HS-5 (cell line): ENCODE measurements around the gene CMKLR1.

ENCODE experiments used
- DNase-seq: peaks from one replicate; pipeline ENCODE4 v3.0.0-alpha.2; 2012; ENCODE audit warnings: low read depth

CMKLR1 gene

GRCh38 chr12:108267450-108267849, 71.7 kb downstream of the CMKLR1 start:
- no peak for DNase-seq

DNA sequence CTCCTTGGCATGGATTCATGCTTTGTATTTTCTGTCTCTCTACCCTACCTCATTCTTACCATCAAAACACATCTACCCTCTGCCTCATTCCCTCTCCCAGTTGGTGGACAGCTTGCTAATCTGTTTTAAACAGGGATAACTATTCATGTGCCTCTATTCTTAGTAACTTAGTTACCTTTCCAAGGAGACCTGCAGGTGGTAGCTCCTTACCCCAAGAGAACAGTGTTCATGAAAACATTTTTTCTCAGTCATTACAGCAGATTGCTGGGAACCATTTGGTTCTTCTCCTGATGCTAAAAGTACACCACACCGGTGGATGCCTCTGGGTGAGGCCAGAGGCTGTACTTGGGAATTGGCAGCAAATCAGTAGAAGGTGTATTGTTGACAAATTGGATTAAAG, 73.0 kb downstream of the CMKLR1 start:
- DNase-seq, result no peak

DNA sequence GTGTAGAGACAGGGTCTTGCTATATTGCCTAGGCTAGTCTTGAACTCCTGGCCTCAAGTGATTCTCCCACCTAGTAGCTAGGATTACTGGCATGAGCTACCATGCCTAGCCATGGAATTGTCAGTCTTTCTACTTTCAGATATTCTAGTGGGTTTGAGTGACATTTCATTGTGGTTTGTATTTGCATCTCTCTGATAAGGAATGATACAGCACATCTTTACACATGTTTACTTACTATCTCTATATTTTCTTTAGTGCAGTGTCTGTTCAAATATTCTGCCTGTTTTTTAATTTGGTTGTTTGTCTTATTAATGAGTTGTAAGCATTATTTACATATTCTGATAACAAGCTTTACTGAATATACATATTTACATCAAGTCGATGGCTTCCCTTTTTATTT, 73.6 kb downstream of the CMKLR1 start:
- no peak for DNase-seq

- no peak for DNase-seq
Observed at GRCh38 chr12:108260969-108261368, 78.1 kb downstream of the CMKLR1 start.

DNA sequence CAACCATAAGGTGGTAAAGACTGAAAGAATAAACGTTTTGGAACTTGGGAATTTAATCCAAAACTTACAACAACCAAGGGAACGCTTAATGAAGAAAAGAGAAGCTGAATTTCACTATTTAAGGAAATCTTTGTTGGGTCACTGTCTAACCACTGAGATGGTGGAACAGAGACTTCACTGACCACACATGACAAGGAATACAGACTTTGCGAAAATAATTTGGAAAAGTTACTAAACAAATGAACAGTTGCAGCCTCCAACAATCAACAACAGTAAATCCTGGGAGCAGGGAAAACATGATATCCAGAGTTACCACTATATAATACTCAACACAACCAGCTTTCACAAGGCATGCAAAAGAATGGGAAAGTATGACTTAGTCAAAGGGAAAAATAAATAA, 79.1 kb downstream of the CMKLR1 start:
- no peak for DNase-seq

DNA sequence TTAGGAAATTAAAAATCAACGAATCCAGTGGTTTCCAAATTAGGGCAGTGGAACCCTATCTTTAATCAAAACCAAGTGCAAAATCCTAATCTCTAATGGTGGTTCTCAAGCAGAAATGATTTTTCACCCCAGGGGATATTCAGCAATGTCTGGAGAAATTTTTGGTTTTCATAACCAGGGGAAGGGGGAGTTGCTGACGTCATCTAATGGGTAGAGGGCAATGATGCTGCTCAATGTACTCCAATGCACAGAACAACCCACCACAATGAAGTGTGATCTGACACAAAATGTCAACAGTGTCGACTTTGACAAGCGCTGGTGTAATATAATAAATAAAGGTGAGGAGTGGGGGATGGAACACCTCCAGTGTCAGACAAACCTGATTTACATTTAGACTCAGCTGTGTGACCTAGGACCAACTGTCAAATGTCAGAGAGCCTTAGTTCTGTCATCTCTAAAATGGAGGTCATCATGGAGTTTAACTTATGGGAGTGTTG, 81.5 kb downstream of the CMKLR1 start:
- DNase-seq, result no peak

- no peak for DNase-seq
Observed at GRCh38 chr12:108257004-108257403, 82.1 kb downstream of the CMKLR1 start.

- DNase-seq, result no peak
Observed at GRCh38 chr12:108255252-108255602, 83.9 kb downstream of the CMKLR1 start.

DNA sequence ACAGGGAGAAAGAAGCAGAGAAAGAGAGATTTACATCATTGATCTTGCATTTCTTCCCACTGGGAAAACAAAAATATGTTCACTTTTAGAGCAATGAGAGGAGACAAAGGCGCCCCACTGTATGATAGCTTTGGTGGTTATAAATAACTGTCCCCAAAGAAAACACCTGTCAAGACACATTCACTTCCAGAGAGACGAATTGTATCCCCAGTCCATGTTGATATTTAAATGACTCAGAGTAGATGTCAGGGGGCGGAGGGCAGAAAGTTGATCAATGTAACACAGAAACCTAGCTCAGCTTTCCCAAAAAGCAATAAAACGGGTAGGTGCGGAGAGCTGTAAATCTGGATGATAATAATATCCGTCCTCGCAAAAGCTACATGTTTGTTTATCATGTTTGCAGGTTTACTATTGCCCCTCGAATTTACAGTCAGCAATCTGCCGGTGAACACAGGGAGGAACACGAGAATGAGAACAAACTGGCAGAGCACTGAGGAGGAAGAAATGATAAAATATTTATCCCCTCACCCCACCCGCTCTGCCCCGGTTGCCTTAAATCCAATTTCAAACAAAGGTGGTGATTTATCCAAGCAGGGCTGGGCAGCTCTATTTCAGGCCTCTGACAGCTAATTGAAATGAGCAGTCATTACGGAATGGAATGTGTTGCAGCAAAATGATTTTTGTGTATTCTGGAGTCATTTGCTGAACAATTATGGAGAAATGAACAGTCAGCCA, 84.4 kb downstream of the CMKLR1 start:
- DNase-seq, result no peak

DNA sequence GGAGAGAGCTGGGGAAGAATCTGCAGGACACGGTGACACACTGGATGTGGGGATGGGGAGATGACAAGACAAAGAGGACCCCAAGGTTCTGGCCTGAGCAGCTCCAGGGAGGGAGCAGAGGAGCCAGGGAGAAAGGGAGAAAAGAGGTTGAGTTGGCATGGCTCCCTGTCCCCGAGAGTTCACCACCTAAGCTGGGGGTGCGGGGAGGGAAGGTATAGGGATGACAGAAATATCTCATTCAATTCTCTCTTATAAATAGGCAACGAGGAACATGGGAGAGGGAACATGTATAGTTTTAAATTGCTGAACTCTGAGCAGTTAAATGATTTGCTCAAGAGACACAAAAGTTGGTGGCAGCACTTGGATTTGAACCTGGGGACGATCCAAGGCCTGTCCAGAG, 85.1 kb downstream of the CMKLR1 start:
- no peak for DNase-seq

DNA sequence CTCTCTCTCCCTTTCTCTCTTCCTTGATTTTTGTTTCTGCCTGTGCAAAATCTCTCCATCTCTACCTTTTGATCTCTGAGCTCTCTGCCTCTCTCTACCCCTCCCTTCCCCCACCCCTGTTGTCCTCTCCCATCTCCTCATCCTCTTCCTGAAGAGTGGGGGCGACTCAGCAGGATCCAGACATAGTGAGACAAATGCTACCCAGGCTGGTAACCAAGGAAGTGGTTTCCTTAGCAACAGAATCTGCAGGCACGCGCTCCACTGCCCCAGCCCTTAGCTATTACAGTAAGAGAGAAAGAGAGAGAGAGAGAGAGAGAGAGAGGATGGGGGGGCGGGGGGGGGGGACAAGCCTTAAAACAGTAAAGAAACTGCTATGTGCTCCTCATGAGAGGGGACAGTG, 85.6 kb downstream of the CMKLR1 start:
- DNase-seq, result no peak

- DNase-seq, result no peak
Observed at GRCh38 chr12:108252523-108252922, 86.6 kb downstream of the CMKLR1 start.

GRCh38 chr12:108248011-108248410, 91.1 kb downstream of the CMKLR1 start:
- no peak for DNase-seq

DNA sequence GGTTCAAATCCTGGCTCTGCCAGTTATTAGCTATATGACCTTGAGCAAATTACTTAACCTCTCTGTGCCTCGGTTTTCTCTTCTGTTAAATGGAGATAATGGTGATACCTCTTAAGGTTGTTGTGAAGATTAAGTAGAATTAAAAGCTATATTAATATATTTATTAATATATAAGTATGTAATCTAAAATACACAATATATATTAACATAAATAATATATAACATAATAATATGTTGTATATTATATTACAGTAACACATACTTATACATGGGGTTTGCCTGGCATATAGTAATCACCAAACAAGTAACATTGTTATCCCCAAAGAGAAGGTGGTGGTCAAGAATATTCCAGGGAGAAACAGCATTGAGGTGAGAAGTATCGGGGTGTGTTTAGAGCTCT, 92.0 kb downstream of the CMKLR1 start:
- DNase-seq, result no peak

- DNase-seq, result no peak
Observed at GRCh38 chr12:108241986-108242703, 97.0 kb downstream of the CMKLR1 start.

- no peak for DNase-seq
Observed at GRCh38 chr12:108240928-108241327, 98.2 kb downstream of the CMKLR1 start.

GRCh38 chr12:108240027-108240785, 98.9 kb downstream of the CMKLR1 start:
- DNase-seq, result no peak

DNA sequence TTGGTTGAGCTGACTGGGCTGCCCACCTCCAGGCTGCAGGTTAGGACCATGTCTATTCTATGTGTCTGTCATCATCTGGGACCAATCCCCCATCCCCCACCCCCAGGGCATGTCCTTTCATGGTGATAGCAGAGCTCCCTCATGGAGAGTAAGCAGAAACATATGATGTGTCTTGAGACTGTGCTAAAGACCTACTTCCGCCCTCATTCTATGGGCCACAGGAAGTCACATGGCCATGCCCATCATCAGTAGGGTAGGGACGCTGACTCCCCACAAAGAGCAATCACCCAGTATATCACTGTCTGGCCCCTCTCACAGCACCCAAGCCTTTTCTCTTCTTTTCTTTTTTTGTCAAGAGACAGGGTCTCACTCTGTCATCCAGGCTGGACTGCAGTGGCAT, 99.7 kb downstream of the CMKLR1 start:
- DNase-seq, result no peak

DNA sequence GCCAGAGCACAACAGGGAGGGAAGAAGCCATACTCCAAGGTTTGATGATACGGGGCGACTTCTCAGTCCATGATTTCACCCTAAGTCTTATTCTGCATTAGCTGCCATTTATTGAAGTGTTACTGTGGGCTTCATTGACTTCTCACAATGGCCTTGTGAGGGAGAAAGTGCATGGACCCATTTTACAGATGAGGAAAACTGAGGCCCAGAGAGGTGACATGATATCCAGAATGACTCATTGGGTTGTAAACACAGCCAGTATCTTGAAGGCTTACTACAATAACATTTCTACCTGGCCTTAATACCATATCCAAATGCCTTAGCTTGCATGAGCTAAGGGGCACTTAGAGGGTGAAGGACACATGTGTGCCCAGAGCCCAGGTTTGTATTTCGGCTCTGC, 100.6 kb downstream of the CMKLR1 start:
- DNase-seq, result no peak
